Nephron progenitor cell (in vitro differentiated cells): Measurements from ENCODE around the gene ZFAND3.
A peak's percentile ranks its signal among the peaks of the same experiment; 100 is the strongest.

Experiments used
- DNase-seq: peaks from one replicate; pipeline ENCODE4 v3.0.0; 2021
- H3K27ac Mint-ChIP-seq: 2 replicates; pipeline ENCODE4 v1.8.0; 2021; ENCODE audit warnings: mild to moderate bottlenecking, moderate library complexity, mixed read lengths
- H3K27me3 Mint-ChIP-seq: 2 replicates; pipeline ENCODE4 v1.8.0; 2021; ENCODE audit warnings: mild to moderate bottlenecking, low read depth, mixed read lengths; ENCODE audit not compliant: poor library complexity
- H3K36me3 Mint-ChIP-seq: 2 replicates; pipeline ENCODE4 v1.8.0; 2021; ENCODE audit warnings: low read depth, mixed read lengths
- H3K4me1 Mint-ChIP-seq: 2 replicates; pipeline ENCODE4 v1.8.0; 2021; ENCODE audit warnings: mixed read lengths
- H3K4me3 Mint-ChIP-seq: 2 replicates; pipeline ENCODE4 v1.8.0; 2021; ENCODE audit warnings: mild to moderate bottlenecking, moderate library complexity, mixed read lengths
- H3K9me3 Mint-ChIP-seq: 2 replicates; pipeline ENCODE4 v1.8.0; 2021; ENCODE audit warnings: mild to moderate bottlenecking, moderate library complexity, mixed read lengths
- TF ChIP-seq, protein P1 (sequence below): fragments of 200-600 bp; sonication (generic); IDR thresholded peaks from 2 replicates; pipeline ENCODE4 v1.5.0; 2021; ENCODE audit warnings: antibody characterized with exemption

ZFAND3 gene

DNA sequence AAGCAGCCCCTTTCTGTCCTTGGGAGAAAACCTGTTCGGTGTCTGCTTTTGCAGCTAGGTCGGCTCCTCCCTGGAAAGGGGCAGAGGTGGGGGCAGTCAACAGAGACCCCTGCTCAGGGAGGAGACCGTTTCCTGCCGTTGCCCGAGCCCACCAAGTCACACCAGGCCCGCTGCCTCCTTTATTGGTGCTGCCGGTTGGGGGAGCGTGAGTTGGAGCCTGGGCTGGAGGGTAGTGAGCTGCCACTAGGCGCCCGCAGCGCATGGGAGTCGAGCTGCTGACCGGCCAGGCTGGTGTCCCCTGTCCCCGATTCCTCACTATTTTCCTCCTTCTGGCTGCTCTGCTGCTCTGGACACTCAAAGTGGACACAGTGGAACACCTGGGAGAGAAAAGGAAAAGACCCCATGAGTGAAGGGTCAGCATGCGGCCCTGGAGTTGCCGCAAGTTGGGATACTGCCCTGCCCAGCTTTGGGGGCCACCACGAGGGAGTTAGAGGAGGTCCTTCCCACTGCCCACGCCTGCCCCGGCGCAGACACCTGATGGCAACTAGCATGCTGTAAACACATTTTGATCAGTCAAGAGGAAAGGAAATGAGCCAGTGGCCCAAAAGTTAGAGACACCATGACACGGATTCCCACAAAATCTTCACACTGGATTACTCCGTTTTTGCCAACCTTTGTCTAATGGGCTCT, 355.4 kb downstream of the ZFAND3 start:
- Mint-ChIP-seq H3K4me3 (no peak overlapping the region), H3K27me3 (peaks cover 10% of the 10 kb centered on the region), H3K36me3 (peaks cover 10% of the 10 kb centered on the region), H3K9me3 (no peaks in the 10 kb centered on the region), H3K4me1 (peaks cover 55% of the 10 kb centered on the region), H3K27ac (no peak overlapping the region)
- TF ChIP-seq, protein P1, sequence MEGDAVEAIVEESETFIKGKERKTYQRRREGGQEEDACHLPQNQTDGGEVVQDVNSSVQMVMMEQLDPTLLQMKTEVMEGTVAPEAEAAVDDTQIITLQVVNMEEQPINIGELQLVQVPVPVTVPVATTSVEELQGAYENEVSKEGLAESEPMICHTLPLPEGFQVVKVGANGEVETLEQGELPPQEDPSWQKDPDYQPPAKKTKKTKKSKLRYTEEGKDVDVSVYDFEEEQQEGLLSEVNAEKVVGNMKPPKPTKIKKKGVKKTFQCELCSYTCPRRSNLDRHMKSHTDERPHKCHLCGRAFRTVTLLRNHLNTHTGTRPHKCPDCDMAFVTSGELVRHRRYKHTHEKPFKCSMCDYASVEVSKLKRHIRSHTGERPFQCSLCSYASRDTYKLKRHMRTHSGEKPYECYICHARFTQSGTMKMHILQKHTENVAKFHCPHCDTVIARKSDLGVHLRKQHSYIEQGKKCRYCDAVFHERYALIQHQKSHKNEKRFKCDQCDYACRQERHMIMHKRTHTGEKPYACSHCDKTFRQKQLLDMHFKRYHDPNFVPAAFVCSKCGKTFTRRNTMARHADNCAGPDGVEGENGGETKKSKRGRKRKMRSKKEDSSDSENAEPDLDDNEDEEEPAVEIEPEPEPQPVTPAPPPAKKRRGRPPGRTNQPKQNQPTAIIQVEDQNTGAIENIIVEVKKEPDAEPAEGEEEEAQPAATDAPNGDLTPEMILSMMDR = no peak
- no peak for DNase-seq

DNA sequence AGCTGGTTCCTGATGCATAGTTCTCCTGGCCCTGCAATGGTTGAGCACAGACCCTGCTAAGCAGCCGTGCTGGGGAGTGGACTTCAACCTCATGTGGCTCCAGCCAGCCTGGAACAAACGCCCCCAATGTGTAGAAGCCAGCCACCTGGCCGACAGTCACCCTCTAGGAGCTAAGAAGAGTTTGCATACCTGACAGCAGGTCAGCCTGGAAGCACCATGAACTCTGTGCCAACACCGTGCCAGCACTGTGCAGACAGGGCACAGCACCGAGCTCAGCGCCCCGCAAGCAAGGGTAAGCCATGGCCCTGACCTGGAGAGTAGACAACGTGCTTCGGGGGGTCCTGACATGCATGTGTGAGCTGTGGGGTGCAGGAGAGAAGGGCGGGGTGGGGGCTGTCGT, 356.3 kb downstream of the ZFAND3 start:
- H3K27me3 Mint-ChIP-seq = peaks cover 10% of the 10 kb centered on the region

DNA sequence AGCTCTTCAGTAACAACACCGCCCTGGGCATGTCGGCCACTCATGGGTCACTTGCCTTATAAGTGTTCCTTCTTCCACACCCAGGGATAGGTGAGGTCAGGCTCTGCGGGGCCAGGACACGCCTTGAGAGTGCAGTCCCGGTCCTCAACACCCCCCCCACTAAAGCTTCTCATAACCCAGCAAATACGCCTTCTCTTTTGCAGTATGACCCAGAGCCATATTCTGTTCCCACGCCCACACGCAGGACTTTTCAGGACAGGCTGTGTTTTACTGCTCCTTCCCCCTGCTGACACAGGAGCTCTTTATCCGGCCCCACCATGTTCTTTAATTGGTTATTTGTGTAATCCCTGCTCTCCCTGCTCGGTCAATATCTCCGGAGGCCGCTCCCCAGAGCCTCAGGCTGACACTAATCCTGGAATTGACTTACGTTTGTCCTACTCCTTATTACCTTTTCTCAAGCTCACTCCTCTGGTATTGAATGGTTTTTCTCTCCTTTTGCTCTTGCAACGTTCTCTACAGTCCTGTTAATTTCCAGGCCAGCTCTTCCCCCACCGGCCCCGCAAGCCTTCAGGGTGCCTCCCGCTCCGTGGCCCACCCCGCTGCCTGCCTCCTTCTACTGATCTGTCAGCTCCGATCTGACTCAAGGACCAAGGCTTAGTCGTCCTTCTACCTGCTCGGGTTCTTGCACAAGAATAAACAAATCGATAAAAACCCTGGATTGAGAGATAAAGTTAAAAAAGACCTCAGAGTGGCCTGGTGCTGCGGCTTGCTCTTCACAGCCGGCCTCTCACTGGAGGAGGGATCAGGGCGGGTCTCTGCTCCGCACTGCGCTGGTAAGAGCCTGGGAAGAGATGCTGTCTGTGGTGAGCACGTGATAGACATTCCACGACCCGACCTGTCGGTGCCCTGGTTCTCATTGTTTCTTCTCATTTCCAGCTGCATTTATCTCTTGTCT, 357.5 kb downstream of the ZFAND3 start:
- TF ChIP-seq, protein P1 = no peak
- H3K27ac Mint-ChIP-seq = peak overlapping the region; percentile 92
- H3K4me1 Mint-ChIP-seq = peaks cover 49% of the 10 kb centered on the region
- peaks cover 10% of the 10 kb centered on the region for H3K27me3 Mint-ChIP-seq
- H3K4me3 Mint-ChIP-seq = peak overlapping the region; percentile 57
- H3K36me3 Mint-ChIP-seq = peaks cover 10% of the 10 kb centered on the region
- peak; percentile 42 for DNase-seq
- no peaks in the 10 kb centered on the region for H3K9me3 Mint-ChIP-seq

More for the DNA sequence above, 356.3 kb downstream of the ZFAND3 start:
- no peak overlapping the region for H3K27ac Mint-ChIP-seq
- no peak overlapping the region for H3K4me3 Mint-ChIP-seq
- H3K36me3 Mint-ChIP-seq = peaks cover 10% of the 10 kb centered on the region
- TF ChIP-seq, protein P1 = no peak
- no peak for DNase-seq
- H3K4me1 Mint-ChIP-seq = peaks cover 54% of the 10 kb centered on the region
- H3K9me3 Mint-ChIP-seq = no peaks in the 10 kb centered on the region

DNA sequence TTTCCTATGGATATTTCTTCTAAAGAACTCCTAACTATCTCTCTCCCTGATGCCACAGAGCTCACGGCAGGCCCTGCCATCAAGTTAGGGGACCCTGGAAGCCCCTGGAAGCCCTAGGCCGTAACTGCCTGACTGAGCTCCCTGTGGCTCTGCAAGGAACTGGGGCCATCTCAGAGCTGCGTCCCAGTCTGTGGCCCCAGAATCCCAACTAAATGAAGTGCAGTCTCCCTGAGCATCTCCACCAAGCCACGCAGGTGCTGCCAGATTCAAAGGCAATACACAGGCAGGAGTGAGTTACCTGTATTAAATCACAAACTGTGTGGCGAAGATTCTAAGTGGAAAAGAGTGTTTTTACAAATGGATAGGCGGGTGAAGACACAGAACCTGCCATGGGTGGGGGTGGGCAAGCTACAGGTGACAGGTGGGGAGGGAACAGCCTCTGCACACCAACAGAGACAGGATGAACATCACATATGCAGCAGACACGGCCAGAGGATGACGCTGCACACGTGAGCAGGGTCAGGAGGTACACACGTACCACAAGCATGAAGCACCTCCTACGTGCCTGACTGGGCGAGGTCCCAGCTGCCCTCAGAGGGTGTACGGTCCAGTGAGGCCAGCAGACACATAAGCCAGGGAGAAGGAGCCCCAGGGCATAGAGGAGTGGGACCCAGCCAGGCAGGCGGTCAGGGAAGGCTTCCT, 358.5 kb downstream of the ZFAND3 start:
- H3K27ac Mint-ChIP-seq = peak overlapping the region; percentile 23
- peaks cover 10% of the 10 kb centered on the region for H3K36me3 Mint-ChIP-seq
- H3K4me3 Mint-ChIP-seq = no peak overlapping the region
- peaks cover 10% of the 10 kb centered on the region for H3K27me3 Mint-ChIP-seq
- H3K9me3 Mint-ChIP-seq = no peaks in the 10 kb centered on the region
- H3K4me1 Mint-ChIP-seq = peaks cover 49% of the 10 kb centered on the region
- TF ChIP-seq, protein P1 = no peak
- DNase-seq = no peak

DNA sequence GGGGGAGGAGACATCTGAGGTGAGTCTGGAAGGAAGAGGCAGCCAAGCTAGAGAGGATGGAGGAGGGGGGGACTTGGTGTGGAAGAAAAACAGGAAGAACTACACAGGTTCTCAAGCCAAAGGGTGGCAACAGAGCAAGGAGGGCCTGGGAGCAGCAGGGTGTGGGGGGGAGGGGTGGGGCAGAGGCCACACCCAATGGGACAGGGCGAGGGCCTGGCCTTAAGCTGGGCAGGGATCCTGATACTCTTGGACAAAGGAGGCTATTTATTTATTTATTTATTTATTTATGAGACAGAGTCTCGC, 359.0 kb downstream of the ZFAND3 start:
- no peak for DNase-seq
- TF ChIP-seq, protein P1 = no peak
- Mint-ChIP-seq H3K27ac (no peak overlapping the region), H3K36me3 (peaks cover 10% of the 10 kb centered on the region), H3K27me3 (peaks cover 10% of the 10 kb centered on the region), H3K9me3 (no peaks in the 10 kb centered on the region), H3K4me3 (no peak overlapping the region), H3K4me1 (peaks cover 53% of the 10 kb centered on the region)
